Choroid plexus epithelial cell (primary cell): ENCODE results near the gene PRLR.
"Not testable (repeated sequence)": the region's sequence is repeated elsewhere in the genome, so short reads cannot be mapped to it uniquely, and the experiment has no call there.

Source experiments
- DNase-seq: peaks from one replicate; pipeline ENCODE4 v3.0.0-alpha.2; 2010; ENCODE audit warnings: low read depth
- H3K4me3 ChIP-seq: 2 replicates; pipeline ENCODE4 v1.5.1; 2011; ENCODE audit warnings: low read depth, mild to moderate bottlenecking, control low read depth, low read length, moderate library complexity
- TF ChIP-seq, protein P1 (sequence below): conservative IDR thresholded peaks from 2 replicates; pipeline ENCODE4 v1.5.1; 2011; ENCODE audit warnings: low read depth, mild to moderate bottlenecking, control low read depth, inconsistent platforms, low read length, moderate library complexity

PRLR gene

DNA sequence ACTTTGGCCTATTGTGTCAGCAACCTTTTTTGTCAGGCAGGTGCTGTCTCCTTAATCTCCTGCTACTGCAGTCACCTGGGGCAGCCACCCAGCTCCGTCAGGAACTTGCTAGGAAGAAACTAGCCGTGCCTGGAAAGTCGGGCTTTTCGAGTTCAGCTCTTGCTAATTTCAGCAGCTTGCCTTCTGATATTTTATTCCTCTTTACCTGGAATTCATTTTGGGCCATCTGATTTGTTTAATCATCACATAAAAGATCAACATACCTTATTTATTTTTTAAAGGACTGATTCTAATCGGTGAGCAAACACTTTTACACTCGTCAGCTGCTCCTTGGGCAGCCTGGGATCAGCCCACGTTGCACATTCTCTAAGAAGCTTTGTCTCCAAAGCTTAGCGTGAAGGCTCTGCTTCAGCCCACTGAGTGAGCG lies 42.2 kb downstream of the PRLR start:
- TF ChIP-seq, protein P1, sequence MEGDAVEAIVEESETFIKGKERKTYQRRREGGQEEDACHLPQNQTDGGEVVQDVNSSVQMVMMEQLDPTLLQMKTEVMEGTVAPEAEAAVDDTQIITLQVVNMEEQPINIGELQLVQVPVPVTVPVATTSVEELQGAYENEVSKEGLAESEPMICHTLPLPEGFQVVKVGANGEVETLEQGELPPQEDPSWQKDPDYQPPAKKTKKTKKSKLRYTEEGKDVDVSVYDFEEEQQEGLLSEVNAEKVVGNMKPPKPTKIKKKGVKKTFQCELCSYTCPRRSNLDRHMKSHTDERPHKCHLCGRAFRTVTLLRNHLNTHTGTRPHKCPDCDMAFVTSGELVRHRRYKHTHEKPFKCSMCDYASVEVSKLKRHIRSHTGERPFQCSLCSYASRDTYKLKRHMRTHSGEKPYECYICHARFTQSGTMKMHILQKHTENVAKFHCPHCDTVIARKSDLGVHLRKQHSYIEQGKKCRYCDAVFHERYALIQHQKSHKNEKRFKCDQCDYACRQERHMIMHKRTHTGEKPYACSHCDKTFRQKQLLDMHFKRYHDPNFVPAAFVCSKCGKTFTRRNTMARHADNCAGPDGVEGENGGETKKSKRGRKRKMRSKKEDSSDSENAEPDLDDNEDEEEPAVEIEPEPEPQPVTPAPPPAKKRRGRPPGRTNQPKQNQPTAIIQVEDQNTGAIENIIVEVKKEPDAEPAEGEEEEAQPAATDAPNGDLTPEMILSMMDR, result no peak
- DNase-seq, result no peak
- no peak overlapping the region for H3K4me3 ChIP-seq

DNA sequence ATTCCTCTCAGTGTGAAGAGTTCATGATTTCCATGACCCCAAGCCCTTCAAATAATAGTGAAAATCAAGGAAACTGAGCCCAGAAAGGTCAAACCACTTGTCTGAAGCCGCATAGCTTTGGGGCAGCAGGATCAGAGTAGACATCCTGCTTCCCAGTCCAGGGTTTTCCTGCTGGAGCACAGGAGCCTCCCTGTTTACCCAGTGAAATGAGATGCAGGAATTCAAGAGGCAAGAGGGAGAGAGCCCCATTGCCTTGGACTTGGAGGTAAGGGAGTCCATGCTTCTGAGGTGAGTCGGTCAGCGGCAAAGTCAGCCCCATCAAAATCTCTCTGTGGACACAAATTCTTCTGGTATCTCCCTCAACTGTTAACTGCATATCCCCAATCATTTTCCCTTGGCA lies 42.7 kb downstream of the PRLR start:
- not testable (repeated sequence) for H3K4me3 ChIP-seq

DNA sequence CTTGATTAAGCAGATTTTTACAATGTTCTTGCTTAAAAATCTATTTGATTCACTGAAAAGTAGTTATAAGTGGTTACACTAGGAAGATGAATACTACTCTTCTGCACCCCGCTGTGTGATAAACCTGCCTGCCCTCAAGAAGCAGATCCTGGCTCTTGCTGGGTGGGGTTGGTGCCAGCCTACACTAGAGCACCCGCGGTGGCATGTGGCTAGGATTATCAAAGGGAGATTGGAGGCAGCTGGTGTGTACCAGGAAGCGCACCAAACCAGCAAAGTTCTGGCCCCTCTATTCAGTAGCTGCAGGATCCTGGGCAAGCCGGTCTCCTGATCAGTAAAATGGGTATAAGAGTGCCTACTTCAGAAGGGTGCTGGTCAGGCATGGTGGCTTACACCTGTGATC lies 43.5 kb downstream of the PRLR start:
- DNase-seq, result no peak
- H3K4me3 ChIP-seq, result no peak overlapping the region
- TF ChIP-seq, protein P1, result no peak

More for the DNA sequence above, 42.7 kb downstream of the PRLR start:
- not testable (repeated sequence) for DNase-seq

DNA sequence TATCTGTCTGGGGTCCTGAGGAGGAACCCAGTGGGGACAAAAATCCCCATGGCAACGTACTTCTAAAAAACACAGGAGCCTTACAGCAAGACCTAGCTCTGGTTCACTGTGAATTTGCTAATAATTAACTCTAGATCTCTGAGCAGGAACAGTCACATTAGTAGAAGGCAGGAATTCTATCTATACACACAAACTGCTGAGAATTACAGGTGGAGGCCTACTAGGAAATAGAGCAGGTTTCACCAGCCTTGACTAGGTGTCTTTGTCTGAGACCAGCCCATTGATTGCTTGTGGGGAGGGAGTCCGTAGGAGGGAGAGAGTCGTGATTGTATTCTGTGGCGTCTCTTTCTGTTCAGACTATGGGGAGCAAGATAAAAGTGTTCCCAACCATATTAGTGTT lies 44.8 kb downstream of the PRLR start:
- no peak overlapping the region for H3K4me3 ChIP-seq
- TF ChIP-seq, protein P1, result no peak
- DNase-seq, result no peak

DNA sequence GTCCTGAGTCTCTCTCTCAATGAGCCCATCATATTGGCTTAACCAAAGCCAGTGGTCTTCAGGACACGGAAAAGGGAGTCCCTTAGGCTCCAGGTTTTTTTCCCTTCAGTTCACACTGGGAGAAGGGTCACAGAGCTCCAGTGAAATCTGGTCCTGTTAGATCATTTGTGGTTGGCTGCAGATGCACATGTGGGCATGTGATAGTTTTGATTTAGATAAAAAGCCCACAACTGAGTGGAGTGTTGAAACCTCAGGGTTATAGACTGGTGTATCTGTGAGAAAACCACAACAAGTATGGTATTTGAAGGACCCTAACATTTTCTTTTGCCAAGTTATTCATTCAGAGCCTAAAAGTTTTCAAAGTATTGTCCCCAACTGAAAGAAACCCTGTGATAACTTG lies 46.7 kb downstream of the PRLR start:
- no peak overlapping the region for H3K4me3 ChIP-seq
- no peak for DNase-seq
- TF ChIP-seq, protein P1, result no peak

DNA sequence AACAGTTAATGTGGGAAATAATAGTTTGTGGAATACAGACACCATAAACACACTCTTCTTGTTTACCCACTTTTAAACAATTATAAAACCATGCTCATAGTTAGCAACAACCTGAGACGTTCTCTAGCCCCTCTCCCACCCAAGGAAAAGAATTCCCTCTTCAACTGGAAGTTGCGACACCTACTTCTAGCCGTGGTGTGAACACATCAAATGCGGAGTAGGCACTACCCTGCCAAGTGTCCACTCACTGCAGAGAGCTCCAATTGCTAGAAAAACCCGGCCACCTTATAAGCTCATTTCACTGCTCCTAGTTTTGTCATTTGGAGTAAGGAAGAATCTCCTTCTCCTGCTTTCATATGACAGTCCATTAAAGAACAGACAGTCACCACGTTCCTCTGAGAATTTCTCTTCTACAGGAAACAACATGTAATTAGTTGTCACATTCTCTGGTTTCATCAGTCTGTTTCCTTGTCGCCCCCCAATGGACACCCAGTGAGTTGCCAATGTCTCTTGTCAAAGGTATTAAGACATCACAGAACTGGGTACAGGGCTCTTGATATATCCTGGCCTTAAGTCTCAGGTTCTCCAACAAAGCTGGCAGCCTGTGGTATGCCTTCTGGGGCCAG lies 47.3 kb downstream of the PRLR start:
- peak; percentile 75 for DNase-seq
- TF ChIP-seq, protein P1, result peak; percentile 77
- no peak overlapping the region for H3K4me3 ChIP-seq

DNA sequence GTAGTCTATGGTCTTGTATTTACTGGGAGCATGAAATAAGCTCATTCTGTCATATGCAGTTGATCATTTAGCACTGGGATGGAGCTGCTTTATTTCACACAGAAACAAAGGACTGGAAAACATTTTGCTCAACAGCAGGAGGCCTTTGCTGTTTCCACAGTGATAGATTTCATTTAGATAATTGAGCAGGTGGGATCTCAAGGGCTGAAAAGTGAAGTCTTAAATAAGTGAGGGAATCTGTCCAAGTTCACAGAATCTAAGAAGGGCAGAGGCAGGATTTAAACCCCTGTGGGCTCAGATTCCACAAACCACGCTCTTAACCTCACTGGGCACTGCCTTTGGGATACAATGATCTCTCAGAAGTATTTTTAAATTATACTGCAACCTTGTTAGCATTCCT lies 47.8 kb downstream of the PRLR start:
- DNase-seq, result no peak
- TF ChIP-seq, protein P1, result no peak
- no peak overlapping the region for H3K4me3 ChIP-seq
